A549 (cell line): ENCODE data around the gene IFITM2. TPM values are rescaled to one million over a fixed set of nuclear protein-coding genes. Genes with fewer than 3 reads are reported as not detected.

Source experiments
- ATAC-seq, 2 experiments: fragments of 200-7000 bp in 1 of 2; fragments of >200 bp in 1 of 2; cut with Nextera tagmentation in 1 of 2; cut with Tn5 transposase in 1 of 2; 3 replicates each; pipeline versions ENCODE4 v1.8.0 to v1.9.1; 2018 to 2020; ENCODE audit warnings: mild to moderate bottlenecking in 1 of 2, moderate library complexity in 1 of 2
- CTCF ChIA-PET: fragments of 300-600 bp; sonication (Branson Sonifier 250); formaldehyde crosslinking; extraction: SDS; loops from one replicate; lab custom pipeline; 2021; ENCODE audit warnings: antibody characterized with exemption, inconsistent platforms; lab: Yijun Ruan, JAX
- POLR2A ChIA-PET: fragments of 350-600 bp; formaldehyde crosslinking; extraction: SDS; loops from one replicate; lab custom pipeline; 2021; ENCODE audit warnings: antibody characterized with exemption, inconsistent platforms; lab: Yijun Ruan, JAX
- DNase-seq, 2 experiments: peaks; one replicate each; pipeline versions ENCODE4 v3.0.0 to v3.0.0-alpha.2; 2011 to 2016; ENCODE audit warnings: low read depth in 1 of 2, low spot score in 1 of 2
- FAIRE-seq: peaks from 2 replicates; lab custom pipeline; 2011; peaks lifted over from hg19 to GRCh38; lab: Jason Lieb, UNC
- H3K27ac ChIP-seq, 2 experiments: fragments of >200 bp; sonication (Bioruptor Twin); formaldehyde crosslinking; 3 replicates each; pipeline ENCODE4 v1.5.1; 2016 to 2017
- H3K4me1 ChIP-seq: fragments of >200 bp; sonication (Bioruptor Twin); formaldehyde crosslinking; 3 replicates; pipeline ENCODE4 v1.6.1; 2016
- H3K4me2 ChIP-seq: fragments of >200 bp; sonication (Bioruptor Twin); formaldehyde crosslinking; 3 replicates; pipeline ENCODE4 v1.6.1; 2016
- H3K4me3 ChIP-seq: fragments of >200 bp; sonication (Bioruptor Twin); formaldehyde crosslinking; 3 replicates; pipeline ENCODE4 v1.5.1; 2016
- H3K9me3 ChIP-seq: fragments of >200 bp; sonication (Bioruptor Twin); formaldehyde crosslinking; 3 replicates; pipeline ENCODE4 v1.6.1; 2016
- ELK1 ChIP-seq: fragments of 150-350 bp; IDR thresholded peaks from 2 replicates; pipeline ENCODE4 v1.6.1; 2014; ENCODE audit warnings: low read depth, mild to moderate bottlenecking, low read length
- ESRRA ChIP-seq: fragments of 150-350 bp; IDR thresholded peaks from 2 replicates; pipeline ENCODE4 v1.6.1; 2014; ENCODE audit warnings: mild to moderate bottlenecking, low read length, borderline replicate concordance
- FOSB ChIP-seq: fragments of 250-450 bp; sonication (Bioruptor Pico); IDR thresholded peaks from 2 replicates; pipeline ENCODE4 v1.5.0; 2020; ENCODE audit warnings: mild to moderate bottlenecking, moderate library complexity
- HEYL ChIP-seq: fragments of 250-450 bp; sonication (Bioruptor Pico); IDR thresholded peaks from 2 replicates; pipeline ENCODE4 v1.8.0; 2021; ENCODE audit warnings: mild to moderate bottlenecking, moderate library complexity
- HOXB13 ChIP-seq: fragments of 250-450 bp; sonication (Bioruptor Pico); IDR thresholded peaks from 2 replicates; pipeline ENCODE4 v1.5.0; 2020; ENCODE audit warnings: low read depth, mild to moderate bottlenecking, moderate library complexity
- JUN ChIP-seq, 2 experiments: fragments of >200 bp; sonication (Bioruptor Twin); formaldehyde crosslinking; IDR thresholded peaks; 2 replicates in 1 of 2; 3 replicates in 1 of 2; pipeline ENCODE4 v1.6.1; 2016 to 2017
- NPAS2 ChIP-seq: fragments of 250-450 bp; sonication (Bioruptor Pico); IDR thresholded peaks from 2 replicates; pipeline ENCODE4 v1.8.0; 2022; ENCODE audit warnings: mild to moderate bottlenecking, moderate library complexity, borderline replicate concordance
- REST ChIP-seq: fragments of 200-600 bp; sonication (generic); IDR thresholded peaks from 2 replicates; pipeline ENCODE4 v1.6.1; 2016; ENCODE audit warnings: antibody characterized with exemption, mild to moderate bottlenecking, moderate library complexity
- RFX5 ChIP-seq: fragments of 450-650 bp; IDR thresholded peaks from 2 replicates; pipeline ENCODE4 v1.7.1; 2014; ENCODE audit warnings: antibody characterized with exemption, mild to moderate bottlenecking, moderate library complexity
- TFCP2L1 ChIP-seq: fragments of 250-450 bp; sonication (Bioruptor Pico); IDR thresholded peaks from 2 replicates; pipeline ENCODE4 v1.5.0; 2021; ENCODE audit warnings: mild to moderate bottlenecking
- WGBS: methylation state at CpG from one replicate; pipeline ENCODE4 v1.1.6; 2017; ENCODE audit errors: missing lambda C conversion rate; 5-methylcytosine and 5-hydroxymethylcytosine counted together
- polyA plus RNA-seq, 4 experiments: library from polyadenylated mRNA; depleted of rRNA in 3 of 4; stranded (reverse); fragments of >200 nt; fragmentation: RNase III in 1 of 4; extraction: RNeasy Plus Mini Kit Qiagen cat#74134 plus additional on column Dnase treatment in 1 of 4; gene quantifications; 2 replicates in 3 of 4; 3 replicates in 1 of 4; pipeline ENCODE4 v1.2.3, GENCODE V29; 2011 to 2017
- TF ChIP-seq, protein P1 (sequence below): IDR thresholded peaks from 2 replicates; pipeline ENCODE4 v1.6.1; 2012; ENCODE audit warnings: low read depth, borderline replicate concordance
- TF ChIP-seq, protein P2 (sequence below): fragments of >200 bp; sonication (Bioruptor Twin); formaldehyde crosslinking; IDR thresholded peaks from 3 replicates; pipeline ENCODE4 v1.5.1; 2016
- TF ChIP-seq, protein P3 (sequence below): fragments of 450-650 bp; IDR thresholded peaks from 2 replicates; pipeline ENCODE4 v1.6.1; 2014; ENCODE audit warnings: antibody characterized with exemption

The IFITM2 gene
- polyA plus RNA-seq, 2 of the 4 experiments (the other 2 are of a cell fraction): 36.4 to 43.6 TPM

DNA sequence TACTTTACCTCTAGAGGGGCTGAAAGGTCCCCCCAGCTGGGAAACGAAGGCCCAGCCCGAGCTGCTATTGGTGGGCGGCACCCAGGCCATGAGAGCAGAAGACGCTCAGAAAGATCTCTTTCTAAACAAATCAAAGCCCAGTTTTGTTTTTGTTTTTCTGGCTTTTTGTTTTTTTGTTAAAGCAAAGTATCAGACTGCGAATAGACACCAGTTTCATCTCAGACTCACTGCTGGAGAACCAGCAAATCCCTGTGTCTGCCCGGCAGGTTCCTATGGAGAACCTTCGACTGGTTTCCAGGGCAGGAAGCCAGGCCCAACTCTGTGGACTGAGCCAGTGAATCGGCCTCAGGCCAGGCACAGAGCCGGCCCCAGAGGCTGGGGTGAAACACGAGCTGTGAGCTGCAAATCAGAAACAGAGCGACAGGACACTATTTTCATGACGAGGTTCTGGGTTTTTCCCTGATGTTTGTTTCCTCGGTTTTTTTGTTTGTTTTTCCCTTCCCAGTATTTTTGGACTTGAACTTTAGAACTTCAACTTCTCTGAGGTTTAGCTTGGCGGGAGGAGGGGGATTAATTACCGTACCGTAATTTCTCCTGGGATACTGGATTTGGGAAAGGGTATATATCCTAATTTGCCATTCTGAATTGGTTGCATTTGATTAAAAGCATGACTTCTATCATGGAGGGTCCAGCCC, 45.7 kb downstream of the IFITM2 start:
- ATAC-seq (peak in 1 of 2 experiments; percentile 27; a peak in 1 of 6 replicates), DNase-seq (peak in 1 of 2 experiments; percentile 42), FAIRE-seq (no peak)
- 52% methylated on average over 16 of the region's 16 CpGs for WGBS
- Histone ChIP-seq H3K9me3 (no peaks in the 10 kb centered on the region), H3K4me3 (no peak overlapping the region), H3K27ac (peak overlapping the region; percentile 33 to 79), H3K4me2 (peak overlapping the region; percentile 13; the same call in 1 of the 3 replicates), H3K4me1 (peaks cover 21% of the 10 kb centered on the region)
- CTCF ChIA-PET: interaction anchor here (1.3 to 2.4 kb wide), 4 partner anchors 10 to 48 kb away, joined by 4 to 12 read pairs (median 6); no protein-coding TSS in a partner anchor
- no peak for TF ChIP-seq ELK1
- TF ChIP-seq, protein P1, sequence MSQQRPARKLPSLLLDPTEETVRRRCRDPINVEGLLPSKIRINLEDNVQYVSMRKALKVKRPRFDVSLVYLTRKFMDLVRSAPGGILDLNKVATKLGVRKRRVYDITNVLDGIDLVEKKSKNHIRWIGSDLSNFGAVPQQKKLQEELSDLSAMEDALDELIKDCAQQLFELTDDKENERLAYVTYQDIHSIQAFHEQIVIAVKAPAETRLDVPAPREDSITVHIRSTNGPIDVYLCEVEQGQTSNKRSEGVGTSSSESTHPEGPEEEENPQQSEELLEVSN: no peak
- no peak for TF ChIP-seq TFCP2L1 (CRISPR knock-in tag)
- TF ChIP-seq RFX5: no peak
- no peak for TF ChIP-seq FOSB (CRISPR knock-in tag)
- TF ChIP-seq HOXB13 (CRISPR knock-in tag): no peak
- TF ChIP-seq, protein P2, sequence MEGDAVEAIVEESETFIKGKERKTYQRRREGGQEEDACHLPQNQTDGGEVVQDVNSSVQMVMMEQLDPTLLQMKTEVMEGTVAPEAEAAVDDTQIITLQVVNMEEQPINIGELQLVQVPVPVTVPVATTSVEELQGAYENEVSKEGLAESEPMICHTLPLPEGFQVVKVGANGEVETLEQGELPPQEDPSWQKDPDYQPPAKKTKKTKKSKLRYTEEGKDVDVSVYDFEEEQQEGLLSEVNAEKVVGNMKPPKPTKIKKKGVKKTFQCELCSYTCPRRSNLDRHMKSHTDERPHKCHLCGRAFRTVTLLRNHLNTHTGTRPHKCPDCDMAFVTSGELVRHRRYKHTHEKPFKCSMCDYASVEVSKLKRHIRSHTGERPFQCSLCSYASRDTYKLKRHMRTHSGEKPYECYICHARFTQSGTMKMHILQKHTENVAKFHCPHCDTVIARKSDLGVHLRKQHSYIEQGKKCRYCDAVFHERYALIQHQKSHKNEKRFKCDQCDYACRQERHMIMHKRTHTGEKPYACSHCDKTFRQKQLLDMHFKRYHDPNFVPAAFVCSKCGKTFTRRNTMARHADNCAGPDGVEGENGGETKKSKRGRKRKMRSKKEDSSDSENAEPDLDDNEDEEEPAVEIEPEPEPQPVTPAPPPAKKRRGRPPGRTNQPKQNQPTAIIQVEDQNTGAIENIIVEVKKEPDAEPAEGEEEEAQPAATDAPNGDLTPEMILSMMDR: no peak
- no peak for TF ChIP-seq NPAS2 (CRISPR knock-in tag)
- TF ChIP-seq, protein P3, sequence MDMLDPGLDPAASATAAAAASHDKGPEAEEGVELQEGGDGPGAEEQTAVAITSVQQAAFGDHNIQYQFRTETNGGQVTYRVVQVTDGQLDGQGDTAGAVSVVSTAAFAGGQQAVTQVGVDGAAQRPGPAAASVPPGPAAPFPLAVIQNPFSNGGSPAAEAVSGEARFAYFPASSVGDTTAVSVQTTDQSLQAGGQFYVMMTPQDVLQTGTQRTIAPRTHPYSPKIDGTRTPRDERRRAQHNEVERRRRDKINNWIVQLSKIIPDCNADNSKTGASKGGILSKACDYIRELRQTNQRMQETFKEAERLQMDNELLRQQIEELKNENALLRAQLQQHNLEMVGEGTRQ: no peak
- TF ChIP-seq ESRRA: no peak
- no peak for TF ChIP-seq JUN (IDR thresholded peaks at IDR 0.05)
- no peak for TF ChIP-seq HEYL (CRISPR knock-in tag)
- TF ChIP-seq REST: no peak
- POLR2A ChIA-PET: no interaction called here
